Natural killer cell treated with Interleukin-12 subunit alpha and Interleukin-12 subunit beta and Interleukin-15 and Interleukin-18, amount 100 ng/mL, for 72 hours (primary cell): ENCODE data around the gene PCNX1. TPM values are rescaled to one million over a fixed set of nuclear protein-coding genes. Genes with fewer than 3 reads are reported as not detected.
"Not testable (repeated sequence)": the region's sequence is repeated elsewhere in the genome, so short reads cannot be mapped to it uniquely, and the experiment has no call there.

Experiments used
- ATAC-seq, 2 donors: fragments of 150-1000 bp; cut with Tn5 transposase in 1 of 2; sonication (Bioruptor Pico), chemical (Tn5 transposase) in 1 of 2; 2 replicates each; pipeline ENCODE4 v1.10.0; 2021
- DNase-seq: peaks from one replicate; pipeline ENCODE4 v3.0.0; 2022; ENCODE audit warnings: low spot score
- H3K27ac Mint-ChIP-seq, 2 donors: 1 replicate in 1 of 2; 2 replicates in 1 of 2; pipeline ENCODE4 v1.8.0; 2022; ENCODE audit warnings: mixed read lengths in 2 of 2, mild to moderate bottlenecking in 1 of 2, moderate library complexity in 1 of 2
- H3K27me3 Mint-ChIP-seq, 2 donors: 1 replicate in 1 of 2; 2 replicates in 1 of 2; pipeline ENCODE4 v1.8.0; 2022; ENCODE audit warnings: mixed read lengths in 2 of 2
- H3K36me3 Mint-ChIP-seq: one replicate; pipeline ENCODE4 v1.8.0; 2022; ENCODE audit warnings: mixed read lengths
- H3K4me1 Mint-ChIP-seq, 2 donors: 1 replicate in 1 of 2; 2 replicates in 1 of 2; pipeline ENCODE4 v1.8.0; 2022; ENCODE audit warnings: low read depth in 2 of 2, mixed read lengths in 2 of 2, mild to moderate bottlenecking in 1 of 2
- H3K4me3 Mint-ChIP-seq: one replicate; pipeline ENCODE4 v1.8.0; 2022; ENCODE audit warnings: mixed read lengths
- H3K9me3 Mint-ChIP-seq: 2 replicates; pipeline ENCODE4 v1.8.0; 2022; ENCODE audit warnings: mixed read lengths
- total RNA-seq, 2 donors: library from RNA; stranded (reverse); gene quantifications; one replicate each; pipeline ENCODE4 v1.2.3, GENCODE V29; 2022

PCNX1 gene
- total RNA-seq, 2 donors from 2014 or later = 81.7 to 156 TPM

GRCh38 chr14:71115821-71116567, 208.7 kb downstream of the PCNX1 start:
- Mint-ChIP-seq H3K36me3 (no peaks in the 10 kb centered on the region), H3K4me1 (no peaks in the 10 kb centered on the region), H3K9me3 (no peaks in the 10 kb centered on the region), H3K27me3 (no peaks in the 10 kb centered on the region), H3K27ac (no peak overlapping the region), H3K4me3 (no peak overlapping the region)
- ATAC-seq = no peak
- DNase-seq = no peak

GRCh38 chr14:71116568-71117122, 209.4 kb downstream of the PCNX1 start:
- Mint-ChIP-seq H3K9me3 (no peaks in the 10 kb centered on the region), H3K36me3 (no peaks in the 10 kb centered on the region), H3K27me3 (no peaks in the 10 kb centered on the region), H3K27ac (no peak overlapping the region), H3K4me3 (no peak overlapping the region), H3K4me1 (no peaks in the 10 kb centered on the region)
- DNase-seq = no peak
- no peak for ATAC-seq

GRCh38 chr14:71117839-71118743, 210.8 kb downstream of the PCNX1 start:
- ATAC-seq (no peak), DNase-seq (no peak)
- H3K4me1 Mint-ChIP-seq = no peaks in the 10 kb centered on the region
- no peaks in the 10 kb centered on the region for H3K36me3 Mint-ChIP-seq
- H3K9me3 Mint-ChIP-seq = no peaks in the 10 kb centered on the region
- no peak overlapping the region for H3K27ac Mint-ChIP-seq
- no peaks in the 10 kb centered on the region for H3K27me3 Mint-ChIP-seq
- H3K4me3 Mint-ChIP-seq = no peak overlapping the region

GRCh38 chr14:71119075-71119474, 211.8 kb downstream of the PCNX1 start:
- no peaks in the 10 kb centered on the region for H3K9me3 Mint-ChIP-seq
- H3K27me3 Mint-ChIP-seq = no peaks in the 10 kb centered on the region
- DNase-seq (no peak), ATAC-seq (peak in 1 of 2 donors; percentile 60)
- H3K4me1 Mint-ChIP-seq = no peaks in the 10 kb centered on the region
- H3K4me3 Mint-ChIP-seq = no peak overlapping the region
- H3K36me3 Mint-ChIP-seq = no peaks in the 10 kb centered on the region
- no peak overlapping the region for H3K27ac Mint-ChIP-seq

- no peak for ATAC-seq
- Mint-ChIP-seq H3K27me3 (no peaks in the 10 kb centered on the region), H3K4me3 (no peak overlapping the region), H3K36me3 (no peaks in the 10 kb centered on the region), H3K27ac (no peak overlapping the region), H3K4me1 (peaks cover 0 to 2% of the 10 kb centered on the region in 2 donors), H3K9me3 (no peaks in the 10 kb centered on the region)
- DNase-seq = no peak
These were observed 212.6 kb downstream of the PCNX1 start for GRCh38 chr14:71119832-71120231.

- peaks cover 0 to 2% of the 10 kb centered on the region in 2 donors for H3K4me1 Mint-ChIP-seq
- DNase-seq (no peak), ATAC-seq (no peak)
- no peaks in the 10 kb centered on the region for H3K27me3 Mint-ChIP-seq
- no peaks in the 10 kb centered on the region for H3K36me3 Mint-ChIP-seq
- no peak overlapping the region for H3K4me3 Mint-ChIP-seq
- H3K9me3 Mint-ChIP-seq = no peaks in the 10 kb centered on the region
- H3K27ac Mint-ChIP-seq = no peak overlapping the region
These were observed 213.7 kb downstream of the PCNX1 start for GRCh38 chr14:71121001-71121400.

- H3K4me3 Mint-ChIP-seq = no peak overlapping the region
- no peak for ATAC-seq
- no peaks in the 10 kb centered on the region for H3K9me3 Mint-ChIP-seq
- H3K27me3 Mint-ChIP-seq = no peaks in the 10 kb centered on the region
- DNase-seq = no peak
- H3K27ac Mint-ChIP-seq = no peak overlapping the region
- peaks cover 0 to 2% of the 10 kb centered on the region in 2 donors for H3K4me1 Mint-ChIP-seq
- H3K36me3 Mint-ChIP-seq = no peaks in the 10 kb centered on the region
These were observed 214.5 kb downstream of the PCNX1 start for GRCh38 chr14:71121711-71122110.

- Mint-ChIP-seq H3K27ac (no peak overlapping the region), H3K4me3 (no peak overlapping the region), H3K4me1 (peaks cover 0 to 2% of the 10 kb centered on the region in 2 donors), H3K9me3 (no peaks in the 10 kb centered on the region), H3K36me3 (no peaks in the 10 kb centered on the region), H3K27me3 (no peaks in the 10 kb centered on the region)
- DNase-seq (no peak), ATAC-seq (no peak)
These were observed 215.8 kb downstream of the PCNX1 start for GRCh38 chr14:71122866-71123565.

GRCh38 chr14:71123579-71124135, 216.4 kb downstream of the PCNX1 start:
- H3K4me3 Mint-ChIP-seq = no peak overlapping the region
- no peaks in the 10 kb centered on the region for H3K9me3 Mint-ChIP-seq
- DNase-seq = no peak
- no peaks in the 10 kb centered on the region for H3K36me3 Mint-ChIP-seq
- peaks cover 0 to 2% of the 10 kb centered on the region in 2 donors for H3K4me1 Mint-ChIP-seq
- H3K27me3 Mint-ChIP-seq = no peaks in the 10 kb centered on the region
- no peak overlapping the region for H3K27ac Mint-ChIP-seq
- peak in 1 of 2 donors; percentile 24 for ATAC-seq

GRCh38 chr14:71129716-71130490, 222.6 kb downstream of the PCNX1 start:
- H3K27ac Mint-ChIP-seq, H3K27me3 Mint-ChIP-seq, H3K9me3 Mint-ChIP-seq, H3K36me3 Mint-ChIP-seq, ATAC-seq, DNase-seq: not testable (repeated sequence)
- Mint-ChIP-seq H3K4me1 (peaks cover 13 to 15% of the 10 kb centered on the region in 2 donors), H3K4me3 (peak overlapping the region; percentile 36)

- no peaks in the 10 kb centered on the region for H3K36me3 Mint-ChIP-seq
- peak overlapping the region; percentile 36 for H3K4me3 Mint-ChIP-seq
- ATAC-seq (peak; percentile 73 to 84), DNase-seq (no peak)
- peaks cover 3 to 4% of the 10 kb centered on the region in 2 donors for H3K27me3 Mint-ChIP-seq
- peaks cover 13 to 15% of the 10 kb centered on the region in 2 donors for H3K4me1 Mint-ChIP-seq
- H3K9me3 Mint-ChIP-seq = no peaks in the 10 kb centered on the region
- peak overlapping the region in 1 of 2 donors; percentile 3 for H3K27ac Mint-ChIP-seq
These were observed 223.4 kb downstream of the PCNX1 start for GRCh38 chr14:71130491-71131179.

- no peaks in the 10 kb centered on the region for H3K9me3 Mint-ChIP-seq
- DNase-seq (no peak), ATAC-seq (no peak)
- no peaks in the 10 kb centered on the region for H3K36me3 Mint-ChIP-seq
- peaks cover 3 to 4% of the 10 kb centered on the region in 2 donors for H3K27me3 Mint-ChIP-seq
- no peak overlapping the region for H3K4me3 Mint-ChIP-seq
- peaks cover 13 to 15% of the 10 kb centered on the region in 2 donors for H3K4me1 Mint-ChIP-seq
- H3K27ac Mint-ChIP-seq = no peak overlapping the region
These were observed 226.0 kb downstream of the PCNX1 start for GRCh38 chr14:71133296-71133695.
